Caco-2 (cell line): ENCODE data around the gene DLEC1. TPM values are rescaled to one million over a fixed set of nuclear protein-coding genes. Genes with fewer than 3 reads are reported as not detected.

Experiments
- BruUV-seq: library from RNA; stranded (reverse); fragments of 400-500 nt; replicated peaks from 2 replicates; lab custom pipeline; 2021; lab: Mats Ljungman, UMichigan
- CTCF ChIA-PET: fragments of 300-600 bp; sonication (Branson Sonifier 250); formaldehyde crosslinking; loops from one replicate; lab custom pipeline; 2022; ENCODE audit warnings: antibody characterized with exemption; lab: Charles Lee
- POLR2A ChIA-PET: fragments of 300-600 bp; sonication (Branson Sonifier 250); formaldehyde crosslinking; loops from one replicate; lab custom pipeline; 2022; ENCODE audit warnings: antibody characterized with exemption; lab: Charles Lee
- DNase-seq, 2 experiments: peaks; one replicate each; pipeline versions ENCODE4 v3.0.0 to v3.0.0-alpha.2; 2020 to 2022
- H3K27me3 ChIP-seq: replicated peaks from 2 replicates; pipeline ENCODE4 v1.6.0; 2011; ENCODE audit warnings: low read length; ENCODE audit not compliant: control insufficient read depth, insufficient read depth
- H3K36me3 ChIP-seq: 2 replicates; pipeline ENCODE4 v1.5.1; 2011; ENCODE audit warnings: low read length; ENCODE audit not compliant: control insufficient read depth, insufficient read depth
- H3K4me1 ChIP-seq: fragments of 250-450 bp; sonication (Bioruptor Pico); 2 replicates; pipeline ENCODE4 v1.5.1; 2020; ENCODE audit warnings: mild to moderate bottlenecking
- H3K4me3 ChIP-seq: 2 replicates; pipeline ENCODE4 v1.5.1; 2011; ENCODE audit warnings: low read depth, mild to moderate bottlenecking, control low read depth, low read length
- H3K9me3 ChIP-seq: fragments of 250-450 bp; sonication (Bioruptor Pico); 2 replicates; pipeline ENCODE4 v1.5.1; 2020; ENCODE audit warnings: mild to moderate bottlenecking, moderate library complexity
- H3K27ac Mint-ChIP-seq: one replicate; pipeline ENCODE4 v1.8.0; 2022; ENCODE audit warnings: mixed read lengths; ENCODE audit not compliant: unreplicated experiment
- H3K27me3 Mint-ChIP-seq: one replicate; pipeline ENCODE4 v1.8.0; 2022; ENCODE audit warnings: mixed read lengths; ENCODE audit not compliant: insufficient read depth, unreplicated experiment
- H3K36me3 Mint-ChIP-seq: one replicate; pipeline ENCODE4 v1.8.0; 2022; ENCODE audit warnings: mild to moderate bottlenecking, mixed read lengths; ENCODE audit not compliant: insufficient read depth, unreplicated experiment
- H3K4me1 Mint-ChIP-seq: one replicate; pipeline ENCODE4 v1.8.0; 2022; ENCODE audit warnings: low read depth, mixed read lengths; ENCODE audit not compliant: unreplicated experiment
- H3K4me3 Mint-ChIP-seq: one replicate; pipeline ENCODE4 v1.8.0; 2022; ENCODE audit warnings: mild to moderate bottlenecking, moderate library complexity, mixed read lengths; ENCODE audit not compliant: unreplicated experiment
- H3K9me3 Mint-ChIP-seq: one replicate; pipeline ENCODE4 v1.8.0; 2022; ENCODE audit warnings: mixed read lengths; ENCODE audit not compliant: unreplicated experiment
- CTCF ChIP-seq, 2 experiments: fragments of 200-600 bp in 1 of 2; IDR thresholded peaks; 1 replicate in 1 of 2; 2 replicates in 1 of 2; pipeline versions ENCODE4 v1.5.1 to v1.8.0; 2011 to 2022; ENCODE audit warnings: antibody characterized with exemption in 1 of 2, control low read depth in 1 of 2, inconsistent platforms in 1 of 2, low read depth in 1 of 2, low read length in 1 of 2, mild to moderate bottlenecking in 1 of 2, moderate library complexity in 1 of 2; ENCODE audit not compliant: insufficient read depth in 1 of 2, severe bottlenecking in 1 of 2, unreplicated experiment in 1 of 2
- intact Hi-C: fragments of 100-400 bp; cut with micrococcal nuclease; formaldehyde crosslinking; loops from one replicate; pipeline ENCODE4 v1.10.0; 2022; ENCODE audit not compliant: unreplicated experiment
- total RNA-seq: library from RNA; stranded (reverse); gene quantifications from 2 replicates; pipeline ENCODE4 v1.2.3, GENCODE V29; 2022

Gene DLEC1
- total RNA-seq, 1 experiment from 2014 or later, result 0.11 TPM

- H3K36me3 Mint-ChIP-seq, result peaks cover 94% of the 10 kb centered on the region
- DNase-seq, result peak in 1 of 2 experiments; percentile 31
- Histone ChIP-seq H3K4me1 (peaks cover 12% of the 10 kb centered on the region; the same call in 1 of the 2 replicates), H3K9me3 (no peaks in the 10 kb centered on the region), H3K4me3 (no peak overlapping the region), H3K27me3 (no peaks in the 10 kb centered on the region), H3K36me3 (peaks cover 15% of the 10 kb centered on the region)
- intact Hi-C loops, result no loop called here
- BruUV-seq, result no TSS peak
- CTCF ChIA-PET, result interaction anchor here (0.5 to 0.8 kb wide), 2 partner anchors 17 to 375 kb away, joined by 3 to 5 read pairs; partner anchors contain the start of gene ACAA1
- no peak overlapping the region for H3K27ac Mint-ChIP-seq
- POLR2A ChIA-PET, result interaction anchor here (0.6 to 2.0 kb wide), 2 partner anchors 14 to 45 kb away, joined by 3 to 5 read pairs; partner anchors contain the start of gene OXSR1
- no peaks in the 10 kb centered on the region for H3K9me3 Mint-ChIP-seq
- H3K27me3 Mint-ChIP-seq, result no peaks in the 10 kb centered on the region
- H3K4me3 Mint-ChIP-seq, result no peak overlapping the region
- H3K4me1 Mint-ChIP-seq, result peaks cover 34% of the 10 kb centered on the region
- TF ChIP-seq CTCF (IDR thresholded peaks at IDR 0.05; ENCODE audit: insufficient read depth in 1 of 2, low read depth in 1 of 2, low read length in 1 of 2, severe bottlenecking in 1 of 2, unreplicated experiment in 1 of 2), result no peak
These were observed 81.0 kb downstream of the DLEC1 start for GRCh38 chr3:38119821-38120692.

- Mint-ChIP-seq H3K27me3 (no peaks in the 10 kb centered on the region), H3K9me3 (no peaks in the 10 kb centered on the region), H3K36me3 (peaks cover 96% of the 10 kb centered on the region), H3K27ac (no peak overlapping the region), H3K4me3 (no peak overlapping the region), H3K4me1 (peaks cover 42% of the 10 kb centered on the region)
- Histone ChIP-seq H3K36me3 (peaks cover 16% of the 10 kb centered on the region), H3K4me1 (peaks cover 20% of the 10 kb centered on the region), H3K9me3 (no peaks in the 10 kb centered on the region), H3K4me3 (no peak overlapping the region), H3K27me3 (no peaks in the 10 kb centered on the region)
- intact Hi-C loops, result no loop called here
- BruUV-seq, result no TSS peak
- POLR2A ChIA-PET, result interaction anchor here (0.6 to 2.0 kb wide), 2 partner anchors 13 to 44 kb away, joined by 3 to 5 read pairs; partner anchors contain the start of gene OXSR1
- DNase-seq, result peak in 1 of 2 experiments; percentile 30
- TF ChIP-seq CTCF (IDR thresholded peaks at IDR 0.05; ENCODE audit: insufficient read depth in 1 of 2, low read depth in 1 of 2, low read length in 1 of 2, severe bottlenecking in 1 of 2, unreplicated experiment in 1 of 2), result no peak
- CTCF ChIA-PET, result interaction anchor here (0.8 kb wide), 1 partner anchor 16 kb away, joined by 3 read pairs; the partner anchor contains the start of gene ACAA1
These were observed 81.9 kb downstream of the DLEC1 start for GRCh38 chr3:38120693-38121450.

- CTCF ChIA-PET, result no interaction called here
- BruUV-seq, result no TSS peak
- Mint-ChIP-seq H3K4me1 (peaks cover 43% of the 10 kb centered on the region), H3K36me3 (peaks cover 93% of the 10 kb centered on the region), H3K9me3 (no peaks in the 10 kb centered on the region), H3K27ac (no peak overlapping the region), H3K27me3 (no peaks in the 10 kb centered on the region), H3K4me3 (no peak overlapping the region)
- H3K9me3 ChIP-seq, result no peaks in the 10 kb centered on the region
- peaks cover 26% of the 10 kb centered on the region for H3K4me1 ChIP-seq
- H3K27me3 ChIP-seq, result no peaks in the 10 kb centered on the region
- POLR2A ChIA-PET, result no interaction called here
- no peak overlapping the region for H3K4me3 ChIP-seq
- peaks cover 18% of the 10 kb centered on the region for H3K36me3 ChIP-seq
- DNase-seq, result no peak
- intact Hi-C loops, result no loop called here
- no peak for TF ChIP-seq CTCF (IDR thresholded peaks at IDR 0.05; ENCODE audit: insufficient read depth in 1 of 2, low read depth in 1 of 2, low read length in 1 of 2, severe bottlenecking in 1 of 2, unreplicated experiment in 1 of 2)
These were observed 82.4 kb downstream of the DLEC1 start for GRCh38 chr3:38121451-38121831.
